ENCODE results near the gene HOMEZ. TPM values are rescaled to one million over a fixed set of nuclear protein-coding genes. Genes with fewer than 3 reads are reported as not detected.

Gene HOMEZ
- total RNA-seq, 1 experiment from 2014 or later = 18.2 TPM

GRCh38 chr14:23297611-23298277, 11.8 kb upstream of the HOMEZ start:
- H3K36me3 ChIP-seq (ENCODE audit: control insufficient read depth in 1 of 2, insufficient read depth in 2 of 2, low read length in 2 of 2) = no peaks in the 10 kb centered on the region
- H3K27me3 ChIP-seq (ENCODE audit: insufficient read depth, low read length) = no peaks in the 10 kb centered on the region
- no peak overlapping the region for H3K9ac ChIP-seq (ENCODE audit: low read length)
- H3K4me3 ChIP-seq (replicated peaks in 1 of 2; ENCODE audit: low read depth in 1 of 2, low read length in 2 of 2) = no peak overlapping the region
- ChIA-PET CTCF (interaction anchor here (1.0 to 2.0 kb wide), 2 partner anchors 10 to 16 kb away, joined by 3 to 4 read pairs; no protein-coding TSS in a partner anchor), RAD21 (ENCODE audit: low non-redundant PET in 1 of 2, low total read pairs in 2 of 2, uncharacterized antibody in 2 of 2, unreplicated experiment in 2 of 2) (no interaction called here), POLR2A (no interaction called here)
- H2AFZ ChIP-seq (ENCODE audit: low read depth, low read length, poor library complexity, severe bottlenecking) = no peak overlapping the region
- no TSS peak for BruUV-seq (replicated peaks)
- DNase-seq (ENCODE audit: low read depth, low spot score) (no peak), ATAC-seq (no peak)
- no peaks in the 10 kb centered on the region for H3K79me2 ChIP-seq (ENCODE audit: insufficient read depth, low read length)
- TF ChIP-seq POLR2AphosphoS5 (IDR thresholded peaks at IDR 0.05; ENCODE audit: low read depth, low read length) (no peak), CEBPB (IDR thresholded peaks at IDR 0.05; ENCODE audit: low read depth) (no peak), ATF3 (IDR thresholded peaks at IDR 0.05) (no peak), ZFX (IDR thresholded peaks at IDR 0.05) (no peak), MAX (IDR thresholded peaks at IDR 0.05) (no peak), CBX3 (IDR thresholded peaks at IDR 0.05; ENCODE audit: low read depth) (no peak), CTCF (IDR thresholded peaks at IDR 0.05 in 2 of 3, conservative IDR thresholded peaks at IDR 0.05 in 1 of 3; ENCODE audit: borderline replicate concordance in 1 of 3, insufficient read depth in 1 of 3, low read depth in 2 of 3, low read length in 2 of 3) (no peak), FOSL1 (IDR thresholded peaks at IDR 0.05; ENCODE audit: low read depth) (no peak), YY1 (IDR thresholded peaks at IDR 0.05; ENCODE audit: extremely low read depth, insufficient replicate concordance, low read depth, low read length) (no peak), RAD21 (IDR thresholded peaks at IDR 0.05; ENCODE audit: low read depth) (no peak), ELF1 (IDR thresholded peaks at IDR 0.05; ENCODE audit: borderline replicate concordance, low read depth) (no peak), SRF (IDR thresholded peaks at IDR 0.05; ENCODE audit: low read depth) (no peak), POLR2A (IDR thresholded peaks at IDR 0.05; ENCODE audit: borderline replicate concordance, extremely low read depth, insufficient read depth, insufficient read length) (no peak), TCF7L2 (IDR thresholded peaks at IDR 0.05; ENCODE audit: borderline replicate concordance, extremely low read depth, insufficient read depth, insufficient read length) (no peak)
- H3K4me1 ChIP-seq (ENCODE audit: control insufficient read depth in 1 of 2, insufficient read depth in 2 of 2, low read length in 2 of 2) = peaks cover 15 to 37% of the 10 kb centered on the region in 2 experiments
- no peaks in the 10 kb centered on the region for H4K20me1 ChIP-seq (ENCODE audit: insufficient read depth)
- H3K9me3 ChIP-seq (ENCODE audit: control insufficient read depth in 1 of 2, insufficient read depth in 1 of 2, low read depth in 1 of 2, low read length in 2 of 2) = no peaks in the 10 kb centered on the region
- no peak overlapping the region for H3K4me2 ChIP-seq (ENCODE audit: low read length)
- no peak overlapping the region for H3K27ac ChIP-seq (ENCODE audit: low read depth, low read length)
- H3K9me2 ChIP-seq (ENCODE audit: insufficient read depth) = no peaks in the 10 kb centered on the region
- intact Hi-C loops (cut with micrococcal nuclease) = loop anchor here (2.0 kb wide), 1 partner anchor 177 kb away; no protein-coding TSS in a partner anchor

All from HCT116 (cell line).